ENCODE data around the gene DLL4.

- TF ChIP-seq CTCF (conservative IDR thresholded peaks at IDR 0.05) (no peak), ZFX (IDR thresholded peaks at IDR 0.05) (no peak)
Observed at GRCh38 chr15:40953713-40954074, 24.6 kb downstream of the DLL4 start.

All from C4-2B (cell line).